Head of caudate nucleus (tissue), 42 donors: ENCODE data around the gene EIF4G2.

ENCODE experiments used
- DNase-seq, 42 donors: peaks; one replicate each; pipeline versions ENCODE4 v3.0.0 to v3.0.0-alpha.2; 2020 to 2021; ENCODE audit warnings: mixed read lengths in 7 of 42
- intact Hi-C: fragments of 100-400 bp; cut with DNase I; formaldehyde crosslinking; loops from one replicate; pipeline ENCODE4 v1.15.0; 2022

The EIF4G2 gene

GRCh38 chr11:10784232-10785145, 24.2 kb downstream of the EIF4G2 start:
- DNase-seq: peak in 1 of 42 donors; percentile 12
- intact Hi-C loops: no loop called here

GRCh38 chr11:10780040-10780439, 28.7 kb downstream of the EIF4G2 start:
- no peak for DNase-seq
- intact Hi-C loops: no loop called here

GRCh38 chr11:10779086-10779485, 29.6 kb downstream of the EIF4G2 start:
- intact Hi-C loops: no loop called here
- no peak for DNase-seq

- intact Hi-C loops: no loop called here
- peak in 16 of 42 donors; percentile 10 to 63 (median 20) for DNase-seq
These were observed 30.3 kb downstream of the EIF4G2 start for GRCh38 chr11:10778217-10778970.

DNA sequence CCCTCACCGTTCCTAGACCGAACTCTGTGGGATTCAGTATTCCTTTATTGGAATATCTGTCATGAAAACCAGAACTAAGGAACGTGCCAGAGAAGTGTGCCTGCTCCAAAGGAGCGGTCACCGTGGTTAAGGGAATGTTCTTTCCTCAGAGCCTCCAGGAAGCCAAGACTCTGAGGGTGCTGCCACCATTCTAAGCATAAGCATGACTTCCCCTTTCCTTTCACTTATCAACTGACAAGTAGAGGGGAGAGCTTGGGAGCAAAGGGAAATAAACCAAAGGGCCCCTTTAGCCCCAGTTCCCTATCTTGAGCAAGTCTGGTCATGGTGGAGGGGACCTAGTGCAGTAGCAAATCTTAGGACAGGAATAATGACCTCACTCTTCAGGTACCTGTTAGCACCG, 30.9 kb downstream of the EIF4G2 start:
- intact Hi-C loops: no loop called here
- DNase-seq: no peak

DNA sequence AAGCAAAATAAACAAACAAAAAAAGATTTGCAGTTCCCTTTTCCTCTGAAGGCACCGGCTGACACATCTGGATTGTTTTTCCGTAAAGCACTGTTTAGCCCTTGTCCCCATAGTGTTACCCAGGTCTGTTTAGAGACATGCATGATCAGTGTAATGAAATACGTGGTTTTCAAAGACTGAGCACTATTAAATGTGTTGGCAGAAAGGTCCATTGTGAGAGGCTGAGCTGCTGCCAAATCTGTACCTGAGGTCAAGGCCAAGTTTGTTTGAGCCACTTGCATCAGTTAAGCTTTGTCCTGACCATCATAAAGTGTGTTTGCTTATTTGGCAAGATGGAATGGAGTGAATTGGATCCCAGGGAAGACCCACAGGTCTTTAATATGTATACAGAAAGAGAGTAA, 31.3 kb downstream of the EIF4G2 start:
- DNase-seq: no peak
- intact Hi-C loops: no loop called here

DNA sequence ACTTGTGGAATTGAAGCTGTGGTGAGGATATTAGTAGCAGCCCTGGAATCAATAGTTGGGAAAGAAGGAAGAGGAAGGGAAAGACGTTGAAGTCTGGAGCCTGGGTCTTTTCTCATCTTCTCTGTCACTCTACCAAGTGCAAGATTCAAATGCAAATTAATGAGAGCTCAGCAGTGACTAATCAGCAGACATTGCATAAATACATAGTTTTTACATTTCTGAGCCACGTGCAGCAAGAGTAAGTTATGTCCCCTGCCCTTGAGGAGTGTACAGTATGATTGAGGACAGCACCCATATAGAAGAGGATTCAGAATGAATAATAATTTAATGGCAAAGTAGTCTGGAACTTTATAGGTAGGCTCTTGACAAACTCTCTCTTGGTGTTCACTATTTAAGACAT, 33.9 kb downstream of the EIF4G2 start:
- DNase-seq: no peak
- intact Hi-C loops: no loop called here

DNA sequence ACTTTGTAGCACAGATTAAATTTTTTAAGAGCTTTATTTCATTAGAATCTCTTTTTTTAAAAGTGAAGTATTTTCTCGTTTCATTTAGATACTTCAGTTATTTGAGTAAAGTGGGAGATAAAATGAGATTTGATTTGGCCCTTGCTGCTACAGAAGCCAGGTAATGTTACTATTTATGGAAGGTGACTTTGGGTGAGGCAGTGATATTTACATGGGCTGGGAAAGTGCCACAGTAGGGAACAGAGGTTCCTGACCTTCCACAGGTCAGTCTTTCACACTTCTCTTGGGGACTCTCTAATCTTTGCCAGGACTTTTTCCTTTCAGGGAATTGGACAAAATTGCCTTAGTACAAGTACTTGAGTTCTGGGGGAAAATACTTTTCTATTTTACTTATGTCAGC, 37.3 kb downstream of the EIF4G2 start:
- intact Hi-C loops: no loop called here
- no peak for DNase-seq

DNA sequence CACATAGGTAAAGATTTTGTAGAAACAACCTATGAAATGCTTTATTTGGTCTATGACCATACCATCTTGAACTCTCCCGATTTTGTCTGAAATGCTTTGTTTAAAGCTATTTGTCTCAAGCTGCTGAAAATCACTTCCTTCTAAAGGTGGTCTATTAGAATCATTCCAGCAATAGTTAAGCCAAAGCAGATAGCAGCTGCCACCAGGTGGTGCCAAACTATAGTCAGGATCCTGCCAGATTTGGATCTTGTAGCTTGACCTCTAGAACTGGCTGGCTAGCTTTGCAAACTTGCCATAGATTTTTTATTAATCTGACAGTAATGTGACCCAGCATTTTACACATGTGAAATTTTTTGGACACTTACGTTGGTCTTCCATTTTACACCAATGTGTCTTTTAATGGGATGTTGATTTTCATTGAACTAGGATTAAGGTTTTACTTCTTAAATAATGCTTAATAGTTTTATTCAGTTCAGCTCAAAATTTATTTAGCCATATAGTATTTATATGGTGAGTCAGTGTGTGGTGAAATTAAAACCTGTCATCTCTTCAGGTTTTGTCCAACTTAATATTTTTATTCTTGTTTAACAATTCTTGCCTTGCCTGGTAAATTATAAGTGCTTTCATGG, 38.0 kb downstream of the EIF4G2 start:
- intact Hi-C loops: no loop called here
- DNase-seq: peak in 41 of 42 donors; percentile 18 to 86 (median 64)

DNA sequence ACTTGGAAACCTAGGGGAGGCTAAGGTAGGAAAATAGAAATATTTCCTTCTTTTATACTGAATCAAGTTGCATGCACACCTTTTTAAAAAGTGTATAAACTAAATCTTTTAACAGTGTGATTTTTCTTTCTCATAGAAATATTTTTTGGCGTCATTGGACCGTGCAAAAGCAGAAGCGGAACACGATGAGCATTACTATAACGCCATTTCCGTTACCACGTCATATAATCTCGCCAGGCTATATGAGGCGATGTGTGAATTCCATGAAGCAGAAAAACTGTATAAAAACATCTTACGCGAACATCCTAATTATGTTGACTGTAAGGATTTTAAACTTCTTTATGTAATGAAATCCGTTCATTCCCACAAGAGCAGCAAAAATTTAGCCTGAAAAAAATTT, 44.3 kb downstream of the EIF4G2 start:
- DNase-seq: no peak
- intact Hi-C loops: no loop called here

- DNase-seq: no peak
- intact Hi-C loops: no loop called here
These were observed 45.0 kb downstream of the EIF4G2 start for GRCh38 chr11:10763766-10764165.

DNA sequence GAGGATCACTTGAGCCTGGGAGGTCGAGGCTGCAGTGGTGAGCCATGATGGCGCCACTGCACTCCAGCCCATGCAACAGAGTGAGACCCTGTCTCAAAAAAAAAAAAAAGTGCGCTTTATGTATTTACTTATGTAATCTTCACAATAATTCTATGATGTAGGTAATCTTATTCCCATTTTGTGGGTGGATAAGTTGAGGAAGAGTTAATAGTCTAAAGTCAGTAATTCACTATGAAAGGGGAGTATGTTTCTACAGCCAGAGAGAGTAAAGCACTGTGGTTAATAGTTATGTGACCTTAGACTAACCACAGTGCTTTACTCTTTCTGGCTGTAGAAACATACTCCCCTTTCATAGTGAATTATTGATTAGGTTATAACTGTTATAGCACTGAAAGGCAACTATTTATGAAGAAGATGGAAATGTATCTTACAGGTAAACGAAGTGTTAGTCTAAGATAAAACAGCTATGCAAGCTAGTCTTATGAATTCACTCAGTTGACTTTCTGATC, 45.8 kb downstream of the EIF4G2 start:
- DNase-seq: no peak
- intact Hi-C loops: no loop called here

GRCh38 chr11:10762185-10762584, 46.5 kb downstream of the EIF4G2 start:
- intact Hi-C loops: no loop called here
- no peak for DNase-seq

DNA sequence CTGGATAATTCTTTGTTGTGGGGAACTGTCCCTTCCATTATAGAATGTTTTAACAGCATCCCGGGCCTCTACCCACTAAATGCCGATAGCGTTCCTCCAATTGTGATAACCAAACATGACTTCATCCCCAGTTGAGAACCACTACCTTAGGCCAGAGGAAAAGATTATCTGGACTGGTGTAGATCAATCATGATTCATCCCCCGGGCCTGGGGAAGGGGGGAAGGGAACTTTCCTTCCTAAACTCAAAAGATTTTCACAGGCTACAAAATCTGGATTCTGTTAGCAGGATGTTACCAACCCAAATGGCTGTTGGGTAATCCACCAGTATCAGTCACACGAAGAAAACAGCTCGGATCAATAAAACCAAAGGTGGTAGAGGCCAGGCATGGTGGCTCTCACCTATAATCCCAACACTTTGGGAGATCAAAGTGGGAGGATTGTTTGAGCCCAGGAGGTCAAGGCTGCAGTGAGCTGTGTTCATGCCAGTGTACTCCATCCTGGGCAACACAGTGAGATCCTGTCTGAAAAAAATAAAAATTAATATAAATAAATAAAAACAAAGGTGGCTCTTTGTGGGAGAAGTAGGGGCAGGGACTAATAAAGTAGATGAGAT, 47.5 kb downstream of the EIF4G2 start:
- DNase-seq: no peak
- intact Hi-C loops: no loop called here

- DNase-seq: no peak
- intact Hi-C loops: loop anchor here (10.0 kb wide), 1 partner anchor 46 kb away; the partner anchor contains the start of gene EIF4G2
These were observed 49.8 kb downstream of the EIF4G2 start for GRCh38 chr11:10758957-10759356.

GRCh38 chr11:10752486-10752885, 56.2 kb downstream of the EIF4G2 start:
- DNase-seq: no peak
- intact Hi-C loops: loop anchor here (10.0 kb wide), 1 partner anchor 52 kb away; the partner anchor contains the start of gene EIF4G2

DNA sequence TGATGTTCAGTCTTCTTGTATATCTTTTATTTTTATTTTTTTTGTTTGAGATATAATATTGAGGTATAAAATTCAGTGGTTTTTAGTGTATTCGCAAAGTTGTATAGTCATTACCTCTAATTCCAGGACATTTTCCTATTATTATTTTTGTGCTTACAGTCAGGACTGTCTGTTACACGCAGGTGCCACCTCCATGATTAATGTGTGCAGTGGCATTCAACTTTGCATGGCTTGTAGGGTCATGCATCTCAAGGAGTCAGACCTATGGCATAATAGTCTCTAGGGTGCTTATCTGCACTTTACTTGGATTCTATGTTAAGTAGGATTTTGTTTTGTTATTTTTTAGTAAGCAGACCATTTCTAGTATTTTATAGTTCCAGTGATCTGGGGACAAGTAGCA, 56.7 kb downstream of the EIF4G2 start:
- no peak for DNase-seq

DNA sequence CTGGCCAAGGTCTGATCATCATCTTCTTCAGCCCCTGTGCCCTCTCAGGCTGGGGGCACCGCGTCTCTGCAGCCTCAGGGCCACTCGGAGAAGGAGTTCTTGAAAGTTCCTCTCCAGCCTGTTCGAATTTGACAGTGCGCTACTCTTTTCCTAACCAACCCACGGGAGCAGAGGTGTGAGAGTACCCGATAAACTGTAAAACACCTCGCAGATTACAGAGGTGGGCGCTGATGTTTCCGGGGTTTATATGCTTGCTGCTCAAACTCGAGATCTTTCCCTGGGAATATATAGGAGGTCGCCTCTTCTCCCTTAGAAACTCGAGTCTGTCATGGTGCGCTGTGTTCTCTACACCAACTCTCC, 57.2 kb downstream of the EIF4G2 start:
- intact Hi-C loops: loop anchor here (10.0 kb wide), 1 partner anchor 53 kb away; the partner anchor contains the start of gene EIF4G2
- DNase-seq: peak in 6 of 42 donors; percentile 8 to 46 (median 29)

More for the DNA sequence above, 56.7 kb downstream of the EIF4G2 start:
- intact Hi-C loops: loop anchor here (10.0 kb wide), 1 partner anchor 53 kb away; the partner anchor contains the start of gene EIF4G2
